ENCODE results near the gene TMEM132A.

DNA sequence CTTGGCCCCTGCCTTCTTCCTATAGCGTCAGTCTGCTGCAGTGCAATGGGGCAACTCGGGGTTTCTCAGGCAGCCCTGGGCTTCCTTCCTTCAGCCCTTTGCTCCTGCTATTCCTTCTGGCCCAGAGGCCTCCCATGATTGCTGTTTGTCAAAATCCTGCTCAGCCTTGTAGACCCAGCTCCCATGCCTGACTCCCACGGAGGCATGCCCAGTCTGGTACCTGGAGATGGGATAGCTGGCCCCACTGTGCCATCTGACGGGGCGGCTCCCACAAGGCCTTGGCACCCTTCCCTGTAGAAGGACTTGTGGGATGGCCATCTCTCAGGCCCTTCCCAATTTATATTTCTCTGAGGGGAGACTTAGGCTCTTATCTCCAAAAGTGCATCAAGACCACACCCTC lies 46.6 kb downstream of the TMEM132A start:
- TF ChIP-seq, protein P1, sequence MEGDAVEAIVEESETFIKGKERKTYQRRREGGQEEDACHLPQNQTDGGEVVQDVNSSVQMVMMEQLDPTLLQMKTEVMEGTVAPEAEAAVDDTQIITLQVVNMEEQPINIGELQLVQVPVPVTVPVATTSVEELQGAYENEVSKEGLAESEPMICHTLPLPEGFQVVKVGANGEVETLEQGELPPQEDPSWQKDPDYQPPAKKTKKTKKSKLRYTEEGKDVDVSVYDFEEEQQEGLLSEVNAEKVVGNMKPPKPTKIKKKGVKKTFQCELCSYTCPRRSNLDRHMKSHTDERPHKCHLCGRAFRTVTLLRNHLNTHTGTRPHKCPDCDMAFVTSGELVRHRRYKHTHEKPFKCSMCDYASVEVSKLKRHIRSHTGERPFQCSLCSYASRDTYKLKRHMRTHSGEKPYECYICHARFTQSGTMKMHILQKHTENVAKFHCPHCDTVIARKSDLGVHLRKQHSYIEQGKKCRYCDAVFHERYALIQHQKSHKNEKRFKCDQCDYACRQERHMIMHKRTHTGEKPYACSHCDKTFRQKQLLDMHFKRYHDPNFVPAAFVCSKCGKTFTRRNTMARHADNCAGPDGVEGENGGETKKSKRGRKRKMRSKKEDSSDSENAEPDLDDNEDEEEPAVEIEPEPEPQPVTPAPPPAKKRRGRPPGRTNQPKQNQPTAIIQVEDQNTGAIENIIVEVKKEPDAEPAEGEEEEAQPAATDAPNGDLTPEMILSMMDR (conservative IDR thresholded peaks at IDR 0.05 in 1 of 2, IDR thresholded peaks at IDR 0.05 in 1 of 2; ENCODE audit: low read depth in 1 of 2, low read length in 2 of 2) = no peak
- TF ChIP-seq EZH2 (IDR thresholded peaks at IDR 0.05; ENCODE audit: low read length, missing control alignments) = no peak
